H1 (cell line): Measurements from ENCODE around the gene LTBP1. TPM values are rescaled to one million over a fixed set of nuclear protein-coding genes. Genes with fewer than 3 reads are reported as not detected.

Experiments used
- CTCF ChIA-PET: fragments of 300-600 bp; sonication (Branson Sonifier 250); formaldehyde crosslinking; loops from one replicate; lab custom pipeline; 2021; ENCODE audit not compliant: partially characterized antibody; lab: Charles Lee
- POLR2A ChIA-PET: fragments of 300-600 bp; sonication (Branson Sonifier 250); formaldehyde crosslinking; loops from one replicate; lab custom pipeline; 2021; ENCODE audit warnings: inconsistent platforms; ENCODE audit not compliant: partially characterized antibody; lab: Charles Lee
- DNase-seq, 2 experiments: peaks; one replicate each; pipeline versions ENCODE4 v3.0.0 to v3.0.0-alpha.2; 2010 to 2022; ENCODE audit warnings: low spot score in 2 of 2, low read depth in 1 of 2, mixed read lengths in 1 of 2
- FAIRE-seq: peaks from 2 replicates; lab custom pipeline; 2011; peaks lifted over from hg19 to GRCh38; lab: Jason Lieb, UNC
- H2AFZ ChIP-seq: 2 replicates; pipeline ENCODE4 v1.8.1; 2012; ENCODE audit warnings: low read length, inconsistent platforms
- H2AK5ac ChIP-seq: 2 replicates; pipeline ENCODE4 v1.6.1; 2013; ENCODE audit warnings: low read depth, low read length
- H2BK120ac ChIP-seq: replicated peaks from 2 replicates; pipeline ENCODE3; 2013; ENCODE audit warnings: low read depth, low read length, inconsistent platforms
- H2BK12ac ChIP-seq: 2 replicates; pipeline ENCODE4 v1.6.1; 2013; ENCODE audit warnings: low read depth, low read length
- H2BK15ac ChIP-seq: 2 replicates; pipeline ENCODE4 v1.6.1; 2013; ENCODE audit warnings: low read length
- H2BK20ac ChIP-seq: 2 replicates; pipeline ENCODE4 v1.6.1; 2013; ENCODE audit warnings: low read length
- H2BK5ac ChIP-seq: 2 replicates; pipeline ENCODE4 v1.6.1; 2013; ENCODE audit warnings: low read depth, low read length
- H3K14ac ChIP-seq: 2 replicates; pipeline ENCODE4 v1.6.1; 2013; ENCODE audit warnings: inconsistent platforms; ENCODE audit not compliant: insufficient read length
- H3K18ac ChIP-seq: 2 replicates; pipeline ENCODE4 v1.6.1; 2013; ENCODE audit warnings: low read length; ENCODE audit errors: extremely low read depth
- H3K23ac ChIP-seq: 2 replicates; pipeline ENCODE4 v1.6.1; 2013; ENCODE audit warnings: inconsistent platforms; ENCODE audit not compliant: insufficient read length
- H3K23me2 ChIP-seq: 2 replicates; pipeline ENCODE4 v1.6.1; 2013; ENCODE audit warnings: low read depth, low read length
- H3K27ac ChIP-seq: 2 replicates; pipeline ENCODE4 v1.6.1; 2011; ENCODE audit warnings: low read depth, low read length, inconsistent platforms
- H3K27me3 ChIP-seq, 4 experiments: replicated peaks in 1 of 4; 1 replicate in 1 of 4; 2 replicates in 3 of 4; pipeline versions ENCODE4 v1.6.1 to v1.8.1; 2011 to 2013; ENCODE audit warnings: low read length in 3 of 4, mild to moderate bottlenecking in 3 of 4, inconsistent platforms in 2 of 4, mixed read lengths in 2 of 4, moderate library complexity in 1 of 4; ENCODE audit not compliant: control insufficient read depth in 3 of 4, insufficient read depth in 3 of 4; ENCODE audit errors: extremely low read depth in 1 of 4
- H3K36me3 ChIP-seq, 4 experiments: 2 replicates each; pipeline versions ENCODE4 v1.6.1 to v1.8.1; 2011 to 2013; ENCODE audit warnings: mild to moderate bottlenecking in 4 of 4, low read length in 3 of 4, moderate library complexity in 2 of 4, control low read depth in 1 of 4, inconsistent platforms in 1 of 4; ENCODE audit not compliant: insufficient read depth in 4 of 4, control insufficient read depth in 2 of 4
- H3K4ac ChIP-seq: replicated peaks from 2 replicates; pipeline ENCODE3; 2013; ENCODE audit warnings: low read length, low read depth, mixed read lengths, inconsistent platforms; ENCODE audit not compliant: insufficient read length
- H3K4me1 ChIP-seq, 4 experiments: replicated peaks in 1 of 4; 1 replicate in 1 of 4; 2 replicates in 3 of 4; pipeline versions ENCODE4 v1.6.1 to v1.8.1; 2011 to 2013; ENCODE audit warnings: low read length in 3 of 4, inconsistent platforms in 2 of 4, mixed read lengths in 1 of 4; ENCODE audit not compliant: insufficient read depth in 4 of 4, control insufficient read depth in 3 of 4
- H3K4me2 ChIP-seq, 2 experiments: 2 replicates each; pipeline versions ENCODE4 v1.6.1 to v1.8.1; 2011 to 2013; ENCODE audit warnings: low read depth in 2 of 2, low read length in 2 of 2, control low read depth in 1 of 2, inconsistent platforms in 1 of 2, mild to moderate bottlenecking in 1 of 2; ENCODE audit not compliant: insufficient read depth in 1 of 2
- H3K4me3 ChIP-seq, 4 experiments: fragments of 200-600, 300-600 bp in 1 of 4; sonication (generic), shearing (Covaris generic), sonication (Bioruptor Twin) in 1 of 4; 2 replicates each; pipeline versions ENCODE4 v1.5.1 to v1.8.1; 2011 to 2016; ENCODE audit warnings: low read length in 4 of 4, low read depth in 3 of 4, control low read depth in 2 of 4, inconsistent platforms in 2 of 4, mild to moderate bottlenecking in 2 of 4, mixed read lengths in 1 of 4, moderate library complexity in 1 of 4; ENCODE audit not compliant: insufficient read depth in 2 of 4; ENCODE audit errors: extremely low read depth in 1 of 4
- H3K56ac ChIP-seq: replicated peaks from 2 replicates; pipeline ENCODE3; 2013; ENCODE audit warnings: low read depth, mild to moderate bottlenecking, mixed read lengths, low read length, inconsistent platforms; ENCODE audit not compliant: insufficient read length
- H3K79me1 ChIP-seq: 2 replicates; pipeline ENCODE4 v1.6.1; 2013; ENCODE audit warnings: low read depth, low read length, control low read depth
- H3K79me2 ChIP-seq, 2 experiments: 2 replicates each; pipeline versions ENCODE4 v1.6.1 to v1.8.1; 2012 to 2013; ENCODE audit warnings: low read length in 2 of 2, mild to moderate bottlenecking in 2 of 2, inconsistent platforms in 1 of 2; ENCODE audit not compliant: insufficient read depth in 2 of 2, control insufficient read depth in 1 of 2
- H3K9ac ChIP-seq, 4 experiments: replicated peaks in 1 of 4; 1 replicate in 1 of 4; 2 replicates in 3 of 4; pipeline versions ENCODE4 v1.6.1 to v1.8.1; 2011 to 2013; ENCODE audit warnings: low read depth in 3 of 4, low read length in 3 of 4, control low read depth in 2 of 4, mild to moderate bottlenecking in 2 of 4, moderate library complexity in 2 of 4, inconsistent platforms in 1 of 4; ENCODE audit errors: extremely low read depth in 1 of 4
- H3K9me3 ChIP-seq, 2 experiments: 2 replicates each; pipeline versions ENCODE4 v1.6.1 to v1.8.1; 2012 to 2013; ENCODE audit warnings: mild to moderate bottlenecking in 2 of 2, moderate library complexity in 2 of 2, control low read depth in 1 of 2, inconsistent platforms in 1 of 2, low read depth in 1 of 2, low read length in 1 of 2, mixed read lengths in 1 of 2; ENCODE audit not compliant: insufficient read depth in 2 of 2
- H4K20me1 ChIP-seq, 2 experiments: replicated peaks in 1 of 2; 2 replicates each; pipeline versions ENCODE3 to v1.8.1; 2011 to 2013; ENCODE audit warnings: inconsistent platforms in 2 of 2, low read length in 2 of 2, mild to moderate bottlenecking in 1 of 2; ENCODE audit not compliant: insufficient read depth in 2 of 2, control insufficient read depth in 1 of 2
- H4K5ac ChIP-seq: 2 replicates; pipeline ENCODE4 v1.6.1; 2013; ENCODE audit warnings: low read length, low read depth, mixed read lengths, inconsistent platforms; ENCODE audit not compliant: insufficient read length
- H4K8ac ChIP-seq: 2 replicates; pipeline ENCODE4 v1.8.0; 2013; ENCODE audit warnings: mild to moderate bottlenecking, moderate library complexity, low read length, inconsistent platforms; ENCODE audit not compliant: insufficient read depth; ENCODE audit errors: extremely low read depth
- H4K91ac ChIP-seq: replicated peaks from 2 replicates; pipeline ENCODE3; 2013; ENCODE audit warnings: low read length, mixed read lengths, inconsistent platforms; ENCODE audit not compliant: insufficient read length
- CEBPB ChIP-seq: IDR thresholded peaks from 2 replicates; pipeline ENCODE4 v1.6.1; 2012; ENCODE audit warnings: low read depth, low read length
- CREB1 ChIP-seq: IDR thresholded peaks from 2 replicates; pipeline ENCODE4 v1.6.1; 2012; ENCODE audit warnings: inconsistent platforms
- E2F6 ChIP-seq: IDR thresholded peaks from 2 replicates; pipeline ENCODE4 v1.6.1; 2012; ENCODE audit warnings: inconsistent platforms
- EP300 ChIP-seq, 2 experiments: IDR thresholded peaks; 1 replicate in 1 of 2; 2 replicates in 1 of 2; pipeline ENCODE4 v1.6.1; 2011 to 2012; ENCODE audit warnings: low read depth in 2 of 2, low read length in 2 of 2, mild to moderate bottlenecking in 2 of 2, borderline replicate concordance in 1 of 2, inconsistent platforms in 1 of 2, moderate library complexity in 1 of 2
- FOSL1 ChIP-seq: IDR thresholded peaks from 2 replicates; pipeline ENCODE4 v1.6.1; 2011; ENCODE audit warnings: mild to moderate bottlenecking, low read depth, low read length, moderate library complexity; ENCODE audit not compliant: insufficient read depth
- GABPA ChIP-seq: IDR thresholded peaks from 2 replicates; pipeline ENCODE4 v1.6.1; 2011; ENCODE audit warnings: mild to moderate bottlenecking, low read length, moderate library complexity, borderline replicate concordance; ENCODE audit not compliant: insufficient read depth
- JUN ChIP-seq: IDR thresholded peaks from 2 replicates; pipeline ENCODE4 v1.6.1; 2011; ENCODE audit warnings: low read depth, mild to moderate bottlenecking, improper control_type of control experiment, low read length
- JUND ChIP-seq: IDR thresholded peaks from 2 replicates; pipeline ENCODE4 v1.6.1; 2011; ENCODE audit warnings: mild to moderate bottlenecking, improper control_type of control experiment, low read length
- KDM1A ChIP-seq: fragments of 200-600, 300-600 bp; sonication (generic); IDR thresholded peaks from 2 replicates; pipeline ENCODE4 v1.7.1; 2016; ENCODE audit warnings: mild to moderate bottlenecking, low read length, borderline replicate concordance
- KDM4A ChIP-seq: IDR thresholded peaks from one replicate; pipeline ENCODE4 v1.7.1; 2012; ENCODE audit warnings: low read depth, mild to moderate bottlenecking, moderate library complexity, low read length, inconsistent platforms; ENCODE audit not compliant: severe bottlenecking
- KDM5A ChIP-seq: fragments of 200-600 bp; IDR thresholded peaks from 2 replicates; pipeline ENCODE4 v1.7.1; 2012; ENCODE audit warnings: mild to moderate bottlenecking, low read length, inconsistent platforms, mixed read lengths
- PHF8 ChIP-seq: fragments of 200-600 bp; sonication (generic); conservative IDR thresholded peaks from 2 replicates; pipeline ENCODE4 v1.7.1; 2012; ENCODE audit warnings: low read depth, mild to moderate bottlenecking, inconsistent platforms, low read length, moderate library complexity
- POLR2A ChIP-seq, 2 experiments: IDR thresholded peaks; 1 replicate in 1 of 2; 2 replicates in 1 of 2; pipeline ENCODE4 v1.6.1; 2011; ENCODE audit warnings: low read depth in 2 of 2, low read length in 2 of 2, mild to moderate bottlenecking in 2 of 2; ENCODE audit errors: control extremely low read depth in 1 of 2
- RFX5 ChIP-seq: IDR thresholded peaks from 2 replicates; pipeline ENCODE4 v1.6.1; 2011; ENCODE audit warnings: low read depth, low read length, improper control_type of control experiment, borderline replicate concordance
- SIRT6 ChIP-seq: IDR thresholded peaks from one replicate; pipeline ENCODE4 v1.7.1; 2012; ENCODE audit warnings: low read length, inconsistent platforms
- SRF ChIP-seq: IDR thresholded peaks from 2 replicates; pipeline ENCODE4 v1.6.1; 2011; ENCODE audit warnings: mild to moderate bottlenecking, low read depth, low read length, moderate library complexity
- WGBS, 2 experiments: shearing (Covaris generic) in 1 of 2; methylation state at CpG; one replicate each; pipeline versions ENCODE4 v1.1.6 to v1.1.7; 2013 to 2015; ENCODE audit warnings: low lambda C conversion rate in 2 of 2, mixed read lengths in 2 of 2, inconsistent platforms in 1 of 2, low coverage in 1 of 2, missing lambda C conversion rate in 1 of 2; ENCODE audit not compliant: insufficient replicate concordance in 2 of 2, insufficient coverage in 1 of 2, insufficient read length in 1 of 2; ENCODE audit errors: extremely low coverage in 1 of 2, missing lambda C conversion rate in 1 of 2; 5-methylcytosine and 5-hydroxymethylcytosine counted together
- polyA plus RNA-seq, 7 experiments: library from polyadenylated mRNA; depleted of rRNA in 3 of 7; stranded (reverse) in 5 of 7; unstranded in 2 of 7; fragments of >200 nt in 5 of 7; fragments of 200-250 nt in 2 of 7; gene quantifications; 1 replicate in 5 of 7; 2 replicates in 1 of 7; 4 replicates in 1 of 7; pipeline versions ENCODE4 v1.2.1 to v1.2.3, GENCODE V29; 2011 to 2013; ENCODE audit warnings: missing spikeins in 2 of 7, mixed read lengths in 2 of 7
- total RNA-seq: library from RNA; stranded (reverse); fragmentation: NEBNext Ultra II Directional; extraction: Animal tissue kit (Norgen Biotek cat#: 25700); gene quantifications from 2 replicates; pipeline ENCODE4 v1.2.1, GENCODE V29; 2021

Gene LTBP1
- total and polyA plus RNA-seq, 2 of the 8 experiments (the other 6 are each of a cell fraction or from before 2014, with no cell fraction given): 15.4 to 24.7 TPM

- Histone ChIP-seq H4K8ac (no peak overlapping the region), H3K23ac (no peak overlapping the region), H3K9ac (no peak overlapping the region), H3K4me2 (no peak overlapping the region), H4K5ac (no peak overlapping the region), H2BK5ac (no peak overlapping the region), H2BK120ac (no peak overlapping the region), H3K18ac (no peak overlapping the region), H3K4me1 (no peaks in the 10 kb centered on the region), H2BK20ac (no peak overlapping the region), H3K4me3 (no peak overlapping the region), H3K23me2 (no peaks in the 10 kb centered on the region), H3K14ac (no peak overlapping the region), H2BK12ac (no peak overlapping the region), H3K4ac (no peak overlapping the region), H3K79me1 (no peaks in the 10 kb centered on the region), H2AK5ac (no peak overlapping the region), H3K27me3 (no peaks in the 10 kb centered on the region), H3K79me2 (no peaks in the 10 kb centered on the region), H2AFZ (no peak overlapping the region), H3K9me3 (no peaks in the 10 kb centered on the region), H3K56ac (no peak overlapping the region), H2BK15ac (no peak overlapping the region), H3K36me3 (no peaks in the 10 kb centered on the region), H4K91ac (no peak overlapping the region), H3K27ac (no peak overlapping the region), H4K20me1 (no peaks in the 10 kb centered on the region)
- WGBS, 2 experiments: 88% methylated on average over 5 of the region's 5 CpGs; no CpG with 5 or more reads in 1 of the 2 experiments
- ChIA-PET POLR2A (no interaction called here), CTCF (no interaction called here)
- DNase-seq (no peak), FAIRE-seq (no peak)
- no peak for TF ChIP-seq KDM4A
- no peak for TF ChIP-seq RFX5
- no peak for TF ChIP-seq SIRT6
- no peak for TF ChIP-seq EP300 (IDR thresholded peaks at IDR 0.05; ENCODE audit: borderline replicate concordance in 1 of 2, low read depth in 2 of 2, low read length in 2 of 2)
- TF ChIP-seq CREB1: no peak
- TF ChIP-seq GABPA: no peak
- no peak for TF ChIP-seq SRF
- no peak for TF ChIP-seq POLR2A (IDR thresholded peaks at IDR 0.05; ENCODE audit: control extremely low read depth in 1 of 2, low read depth in 2 of 2, low read length in 2 of 2)
- no peak for TF ChIP-seq JUND
- no peak for TF ChIP-seq JUN
- no peak for TF ChIP-seq KDM5A
- TF ChIP-seq PHF8: no peak
- no peak for TF ChIP-seq FOSL1
- TF ChIP-seq CEBPB: no peak
- TF ChIP-seq E2F6: no peak
- no peak for TF ChIP-seq KDM1A
Measured at GRCh38 chr2:33241072-33241471, 294.3 kb downstream of the LTBP1 start.
